Stimulated activated CD4-positive, alpha-beta T cell treated with anti-CD3 and anti-CD28 coated beads, Interleukin-1b, Interleukin-23, amount 100 ng/mL, for 1 hour (primary cell): ENCODE measurements around the gene AMD1.
"Not testable (repeated sequence)": the region's sequence is repeated elsewhere in the genome, so short reads cannot be mapped to it uniquely, and the experiment has no call there.

Source experiments
- DNase-seq, 2 donors: peaks; one replicate each; pipeline ENCODE4 v3.0.0-alpha.2; 2020; ENCODE audit warnings: low read depth in 2 of 2

AMD1 gene

DNA sequence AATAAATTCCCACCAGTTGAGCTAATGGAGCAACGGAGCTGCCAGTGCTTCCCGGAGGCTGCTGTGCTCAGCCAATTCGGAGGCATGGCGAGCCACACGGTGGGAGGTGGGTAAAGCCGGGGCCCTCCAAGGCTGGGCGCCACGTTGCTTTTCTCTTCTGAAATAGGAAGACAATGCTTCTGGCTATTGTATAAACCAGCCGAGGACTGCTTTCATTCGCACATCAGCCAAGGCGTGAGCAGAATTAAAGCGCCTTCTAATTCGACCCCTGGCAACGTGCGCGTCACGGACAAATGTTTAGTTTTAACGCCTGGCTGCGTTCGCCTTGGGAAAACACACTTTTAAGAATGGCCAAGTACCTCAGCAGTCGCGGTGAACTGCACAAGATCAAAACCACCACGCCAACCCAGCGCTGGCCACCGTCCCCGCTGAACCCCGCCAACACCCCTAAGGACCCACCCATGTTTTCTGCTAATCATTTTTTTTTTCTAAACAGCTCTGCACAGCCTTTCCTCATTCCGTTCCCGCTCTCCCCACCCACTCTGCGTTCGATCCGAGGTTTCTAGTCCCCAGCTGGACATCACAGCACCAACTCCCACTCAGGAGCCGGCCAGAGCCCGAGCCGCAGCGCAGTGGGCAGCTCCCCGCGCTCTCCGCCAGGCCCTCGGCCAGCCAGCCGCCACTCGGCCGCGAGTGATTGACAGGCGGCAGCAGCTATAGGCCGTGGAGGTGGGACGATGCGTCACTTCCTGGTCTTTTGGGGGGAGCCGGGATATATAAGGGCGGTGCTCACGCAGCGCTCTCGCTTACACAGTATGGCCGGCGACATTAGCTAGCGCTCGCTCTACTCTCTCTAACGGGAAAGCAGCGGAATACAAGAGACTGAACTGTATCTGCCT lies at the start of gene AMD1:
AMD1 (plus strand) TSS at position 805 of the 899 bp plus-strand sequence. CDS start 321 bp downstream, outside the sequence.
- DNase-seq, result peak; percentile 83 to 86

DNA sequence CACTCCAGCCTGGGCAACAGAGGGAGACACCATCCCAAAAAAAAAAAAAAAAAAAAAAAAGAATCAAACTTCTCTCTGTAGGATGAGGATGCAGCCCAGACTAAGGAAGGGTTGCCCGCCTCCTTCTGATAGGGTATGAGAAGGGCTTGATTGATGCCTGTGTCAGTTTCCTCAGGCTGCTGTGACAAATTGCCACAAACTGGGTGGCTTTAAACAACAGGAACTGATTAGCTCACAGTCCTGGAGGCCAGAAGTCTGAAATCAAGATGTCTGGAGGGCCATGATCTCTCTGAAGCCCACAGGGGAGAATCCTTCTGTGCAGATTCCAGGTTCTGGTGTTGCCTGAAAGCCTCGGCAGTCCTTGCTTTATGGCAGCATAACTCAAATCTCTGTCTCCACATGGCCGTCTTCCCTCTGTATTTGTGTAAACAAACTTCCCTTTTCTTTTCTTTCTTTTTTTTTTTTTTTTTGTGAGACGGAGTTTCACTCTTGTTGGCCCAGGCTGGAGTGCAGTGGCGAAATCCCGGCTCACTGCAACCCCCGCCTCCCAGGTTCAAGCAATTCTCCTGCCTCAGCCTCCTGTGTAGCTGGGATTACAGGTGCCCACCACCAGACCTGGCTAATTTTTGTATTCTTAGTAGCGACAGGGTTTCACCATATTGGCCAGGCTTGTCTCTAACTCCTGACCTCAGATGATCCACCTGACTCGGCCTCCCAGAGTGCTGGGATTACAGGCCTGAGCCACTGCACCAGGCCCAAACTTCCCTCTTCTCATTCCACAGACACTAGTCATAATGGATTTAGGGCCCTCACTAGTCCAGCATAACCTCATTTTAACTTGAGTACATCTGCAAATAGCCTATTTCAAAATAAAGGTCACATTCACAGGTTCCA lies 48.1 kb upstream of the AMD1 start:
- DNase-seq, result no peak

DNA sequence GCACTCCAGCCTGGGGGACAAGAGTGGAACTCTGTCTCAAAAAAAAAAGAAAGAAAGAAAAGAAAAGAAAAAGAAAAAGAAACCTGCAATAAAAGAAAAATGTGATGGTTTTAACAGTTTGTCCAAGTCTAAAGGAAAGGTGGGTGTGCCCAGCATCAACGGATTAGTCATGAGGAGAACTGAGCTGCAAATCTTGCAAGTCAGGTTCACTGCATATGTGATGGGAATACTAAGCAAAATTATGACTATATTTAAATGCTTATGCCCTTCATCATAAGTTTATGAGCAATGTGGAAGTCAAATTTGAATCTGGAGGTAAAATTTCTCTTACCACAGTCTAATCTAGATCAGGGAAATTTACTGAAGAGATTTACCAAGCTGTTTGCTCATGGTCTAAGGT lies 46.2 kb upstream of the AMD1 start:
- no peak for DNase-seq

DNA sequence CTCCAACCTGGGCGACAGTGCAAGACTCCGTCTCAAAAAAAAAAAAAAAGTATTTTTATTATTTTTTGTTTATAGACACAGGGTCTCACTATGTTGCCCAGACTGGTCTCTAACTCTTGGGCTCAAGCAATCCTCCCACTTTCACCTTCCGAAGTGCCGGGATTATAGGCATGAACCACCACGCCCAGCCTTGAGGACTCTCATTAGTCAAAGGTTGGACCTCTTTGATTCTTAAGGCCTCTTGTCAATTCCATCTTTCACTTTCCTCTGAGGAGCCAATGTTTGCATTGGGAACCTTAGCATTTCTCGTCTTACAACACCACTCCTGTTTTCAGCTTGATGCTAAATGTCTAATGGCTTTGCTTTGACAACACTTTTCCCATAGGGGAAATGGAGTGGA lies 43.2 kb upstream of the AMD1 start:
- no peak for DNase-seq

DNA sequence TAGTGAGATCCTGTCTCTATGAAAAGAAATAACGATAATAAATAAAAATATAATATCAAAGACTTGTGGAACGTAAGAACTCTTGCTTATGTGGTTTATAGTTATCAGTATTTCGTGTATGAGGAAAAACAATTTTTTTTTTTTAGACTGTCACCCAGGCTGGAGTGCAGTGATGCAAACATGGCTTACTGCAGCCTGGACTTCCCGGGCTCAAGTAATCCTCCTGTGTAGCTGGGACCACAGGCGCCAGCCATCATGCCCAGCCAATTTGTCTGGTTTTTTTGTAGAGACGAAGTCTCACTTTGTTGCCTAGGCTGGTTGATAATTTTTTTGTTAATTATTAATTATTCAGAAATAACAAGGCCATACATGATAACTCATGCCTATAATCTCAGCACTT lies 40.8 kb upstream of the AMD1 start:
- no peak for DNase-seq

DNA sequence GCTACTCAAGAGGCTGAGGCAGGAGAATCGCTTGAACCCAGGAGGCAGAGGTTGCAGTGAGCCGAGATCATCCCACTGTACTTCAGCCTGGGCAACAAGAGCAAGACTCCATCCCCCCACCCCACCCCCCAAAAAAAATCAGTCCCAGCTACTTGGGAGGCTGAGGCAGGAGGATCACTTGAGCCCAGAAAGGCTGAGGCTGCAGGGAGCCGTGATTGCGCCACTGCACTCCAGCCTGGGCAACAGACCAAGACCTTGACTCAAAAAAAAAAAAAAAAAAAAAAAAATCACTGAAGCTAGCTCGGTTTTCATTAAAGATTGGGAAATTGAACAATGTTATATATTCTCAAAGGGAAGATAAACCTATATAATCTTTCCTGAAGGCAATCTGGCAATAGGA lies 38.8 kb upstream of the AMD1 start:
- not testable (repeated sequence) for DNase-seq

DNA sequence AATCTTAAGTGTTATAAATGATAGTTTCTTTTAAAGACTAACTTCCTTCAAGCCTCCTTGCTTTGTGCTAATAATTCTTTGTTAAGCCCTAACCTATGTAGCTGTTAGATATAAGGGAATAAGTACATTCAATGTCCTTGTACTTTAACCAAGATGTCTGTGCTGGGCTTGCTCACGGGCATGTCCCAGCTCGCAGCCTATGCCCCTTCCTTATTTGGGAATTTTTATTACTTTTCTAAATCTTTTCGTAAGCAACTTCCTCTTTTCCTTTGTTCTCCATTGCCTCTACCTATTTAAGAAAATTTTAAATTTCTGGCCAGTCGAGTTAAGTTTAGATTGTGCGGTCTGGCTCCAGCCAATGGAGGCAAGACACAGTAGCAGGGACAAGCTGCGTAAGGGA lies 33.3 kb upstream of the AMD1 start:
- no peak for DNase-seq

DNA sequence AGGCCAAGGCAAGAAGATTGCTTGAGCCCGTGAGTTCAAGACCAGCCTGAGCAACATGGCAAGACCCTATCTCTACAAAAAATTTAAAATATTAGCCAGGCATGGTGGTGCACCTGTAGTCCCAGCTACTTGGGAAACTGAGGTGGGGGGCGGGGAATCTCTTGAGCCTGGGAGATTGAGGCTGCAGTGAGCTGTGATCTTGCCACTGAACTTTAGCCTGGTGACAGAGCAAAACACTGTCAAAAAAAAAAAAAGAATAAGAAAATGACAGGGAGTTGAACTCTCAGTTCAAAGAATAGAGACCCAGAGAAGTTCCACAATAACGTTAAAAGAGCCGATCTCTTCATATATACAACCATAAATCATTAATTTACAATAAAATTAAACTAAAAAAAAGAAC lies 24.8 kb upstream of the AMD1 start:
- DNase-seq, result no peak

DNA sequence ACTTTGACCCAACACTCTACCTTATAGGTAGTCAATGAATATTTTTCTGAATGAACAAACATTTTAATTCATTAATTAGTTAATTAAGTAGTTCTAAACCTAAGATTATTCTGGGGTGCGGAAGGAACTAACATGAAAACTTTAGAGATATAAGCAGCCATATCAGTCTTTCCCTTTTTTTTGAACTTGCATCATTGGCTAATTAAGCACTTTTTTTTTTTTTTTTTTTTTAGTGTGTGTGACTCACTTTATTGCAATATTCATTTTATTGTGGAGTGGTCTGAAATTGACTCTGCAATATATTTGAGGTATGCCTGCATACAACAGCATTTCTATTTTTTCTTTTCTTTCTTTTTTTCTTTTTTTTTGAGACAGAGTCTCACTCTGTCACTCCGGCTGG lies 21.8 kb upstream of the AMD1 start:
- no peak for DNase-seq

DNA sequence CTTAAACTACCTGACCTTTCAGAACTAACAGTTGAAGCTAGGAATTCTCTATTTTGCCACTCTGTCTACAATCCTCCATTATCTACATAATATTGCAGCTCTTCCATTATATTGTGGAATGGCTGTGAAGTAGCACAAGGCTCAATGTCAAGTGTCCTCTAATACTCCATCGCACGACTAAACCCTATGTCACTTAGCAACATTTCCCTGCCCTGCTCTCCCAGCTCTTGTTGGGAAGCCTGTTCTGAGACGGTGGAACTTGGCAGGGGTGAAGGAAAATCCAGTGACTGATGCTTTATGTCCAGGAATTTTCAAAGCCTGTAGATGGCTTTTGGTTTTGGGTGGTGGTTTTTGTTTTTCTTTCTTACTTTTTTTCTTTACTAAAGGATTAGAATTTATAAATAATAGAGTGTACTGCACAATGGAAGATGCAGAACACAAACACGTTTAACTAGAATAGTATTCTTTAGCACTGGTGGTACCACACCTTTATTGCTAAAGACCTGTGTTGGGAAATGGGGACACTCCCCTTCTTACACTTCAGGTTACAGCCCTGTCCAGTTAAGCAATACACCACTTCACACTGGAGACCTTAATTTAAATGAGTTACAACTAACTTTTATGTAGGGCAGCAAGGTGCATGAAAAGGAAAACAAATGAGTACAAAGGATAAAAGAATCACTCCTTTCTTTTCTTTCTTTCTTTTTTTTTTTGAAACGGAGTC lies 20.7 kb upstream of the AMD1 start:
- no peak for DNase-seq

DNA sequence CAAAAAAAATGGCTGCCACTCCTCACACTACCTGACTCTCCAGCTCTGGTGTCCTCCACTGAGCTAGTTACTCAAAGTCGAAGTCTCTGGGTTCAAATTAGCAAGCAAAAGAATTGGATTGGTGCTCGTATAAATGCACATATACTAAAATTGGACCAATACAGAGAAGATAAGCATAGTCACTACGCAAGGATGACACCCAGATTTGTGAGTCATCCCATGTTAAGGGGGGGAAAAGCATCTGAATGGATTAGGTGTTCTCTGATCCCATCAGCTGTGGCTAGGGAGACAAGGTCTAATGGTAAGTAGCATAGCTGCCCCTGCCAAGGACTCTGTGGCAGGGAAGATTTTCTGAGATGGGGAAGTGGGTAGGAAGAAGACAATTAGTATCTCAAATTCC lies 18.3 kb upstream of the AMD1 start:
- no peak for DNase-seq

DNA sequence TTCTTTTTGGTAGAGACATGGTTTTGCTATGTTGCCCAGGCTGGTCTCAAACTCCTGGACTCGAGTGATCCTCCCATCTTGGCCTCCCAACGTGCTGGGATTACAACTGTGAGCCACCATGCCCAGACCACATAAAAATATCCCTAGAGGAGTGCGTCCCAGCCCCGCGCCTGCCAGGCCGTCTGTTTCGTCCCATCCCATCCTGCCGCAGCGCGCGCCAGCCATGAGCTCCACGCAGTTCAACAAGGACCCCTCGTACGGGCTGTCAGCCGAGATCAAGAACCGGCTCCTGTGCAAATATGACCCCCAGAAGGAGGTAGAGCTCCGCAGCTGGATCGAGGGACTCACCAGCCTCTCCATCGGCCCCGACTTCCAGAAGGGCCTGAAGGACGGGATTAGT lies 16.6 kb upstream of the AMD1 start:
- DNase-seq, result no peak

DNA sequence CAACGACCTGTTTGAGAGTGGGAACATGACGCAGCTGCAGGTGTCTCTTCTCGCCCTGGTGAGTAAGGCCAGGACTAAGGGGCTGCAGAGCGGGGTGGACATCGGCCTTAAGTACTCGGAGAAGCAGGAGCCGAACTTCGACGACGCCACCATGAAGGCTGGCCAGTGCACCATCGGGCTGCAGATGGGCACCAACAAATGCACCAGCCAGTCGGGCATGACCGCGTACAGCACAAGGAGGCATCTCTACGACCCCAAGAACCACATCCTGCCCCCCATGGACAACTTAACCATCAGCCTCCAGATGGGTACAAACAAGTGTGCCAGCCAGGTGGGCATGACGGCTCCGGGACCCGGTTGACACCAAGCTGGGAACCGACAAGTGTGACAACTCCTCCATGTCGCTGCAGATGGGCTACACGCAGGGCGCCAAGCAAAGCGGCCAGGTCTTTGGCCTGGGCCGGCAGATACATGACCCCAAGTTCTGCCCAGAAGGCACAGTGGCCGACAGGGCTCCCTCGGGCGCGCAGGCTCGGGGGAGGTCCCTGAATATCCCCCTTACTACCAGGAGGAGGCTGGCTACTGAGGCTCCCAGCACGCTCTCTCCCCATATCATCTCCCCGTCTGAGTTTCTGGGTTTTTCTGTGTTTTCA lies 15.9 kb upstream of the AMD1 start:
- DNase-seq, result no peak

DNA sequence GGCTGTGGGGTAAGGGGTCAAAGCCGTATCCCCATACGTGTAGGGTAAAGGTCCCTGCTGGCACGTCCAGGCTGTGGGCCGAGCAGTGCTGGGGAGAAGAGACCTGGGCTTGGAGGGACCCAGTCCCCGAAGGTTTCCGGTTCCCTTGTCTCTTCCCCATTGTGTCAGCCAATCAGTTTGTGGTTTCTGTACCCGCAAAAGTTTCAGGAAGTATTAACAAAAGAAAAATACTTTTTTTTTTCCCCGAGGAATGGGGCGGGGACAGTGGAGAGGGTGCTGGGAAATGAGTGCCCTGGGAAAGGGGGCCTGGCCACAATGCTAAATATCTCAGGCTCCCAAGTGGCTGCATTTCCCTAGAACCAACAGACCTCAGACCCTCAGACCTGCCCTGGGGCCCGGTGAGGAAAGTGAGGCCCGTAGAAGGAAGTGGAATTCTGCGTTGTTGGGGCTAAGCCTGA lies 15.2 kb upstream of the AMD1 start:
- DNase-seq, result no peak

DNA sequence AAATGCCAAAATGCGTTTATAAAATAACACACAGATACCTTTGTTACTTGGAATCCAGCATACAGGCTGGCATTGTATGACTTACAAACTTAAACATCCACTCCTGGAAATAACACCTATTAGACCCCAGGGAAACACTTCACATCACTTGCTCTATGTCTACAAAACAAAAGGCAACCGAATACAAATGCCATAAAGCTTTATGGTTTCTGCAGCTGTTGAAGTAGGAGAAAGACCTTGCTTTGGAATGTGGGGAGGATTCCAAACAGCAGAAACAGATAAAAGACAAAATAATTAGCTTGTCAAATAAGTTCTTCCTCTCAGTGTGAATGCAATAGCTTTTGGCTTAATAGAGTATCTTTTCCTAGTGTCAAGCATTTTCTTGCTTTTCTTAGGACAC lies 9.8 kb upstream of the AMD1 start:
- no peak for DNase-seq

DNA sequence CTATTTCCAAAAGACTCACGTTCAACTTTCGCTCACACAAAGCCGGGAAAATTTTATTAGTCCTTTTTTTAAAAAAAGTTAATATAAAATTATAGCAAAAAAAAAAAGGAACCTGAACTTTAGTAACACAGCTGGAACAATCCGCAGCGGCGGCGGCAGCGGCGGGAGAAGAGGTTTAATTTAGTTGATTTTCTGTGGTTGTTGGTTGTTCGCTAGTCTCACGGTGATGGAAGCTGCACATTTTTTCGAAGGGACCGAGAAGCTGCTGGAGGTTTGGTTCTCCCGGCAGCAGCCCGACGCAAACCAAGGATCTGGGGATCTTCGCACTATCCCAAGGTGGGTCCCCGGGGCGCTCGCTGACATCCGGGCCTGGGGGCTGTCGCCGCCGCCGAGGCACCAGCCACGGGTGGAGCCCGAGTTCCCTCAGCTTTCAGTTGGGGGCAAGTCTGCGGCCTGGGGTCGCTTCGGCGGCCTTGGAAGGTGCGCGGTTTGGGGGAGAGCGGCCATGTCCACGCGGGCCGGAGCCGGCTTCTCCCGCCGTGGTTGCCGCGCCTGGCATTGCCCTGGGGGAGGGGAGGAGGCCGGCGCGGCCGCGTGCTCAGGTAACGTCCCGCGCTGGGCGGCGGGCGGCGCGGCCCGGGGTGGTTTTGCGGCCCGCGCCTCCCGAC lies 429 bp downstream of the AMD1 start:
- DNase-seq, result peak in 1 of 2 donors; percentile 17

DNA sequence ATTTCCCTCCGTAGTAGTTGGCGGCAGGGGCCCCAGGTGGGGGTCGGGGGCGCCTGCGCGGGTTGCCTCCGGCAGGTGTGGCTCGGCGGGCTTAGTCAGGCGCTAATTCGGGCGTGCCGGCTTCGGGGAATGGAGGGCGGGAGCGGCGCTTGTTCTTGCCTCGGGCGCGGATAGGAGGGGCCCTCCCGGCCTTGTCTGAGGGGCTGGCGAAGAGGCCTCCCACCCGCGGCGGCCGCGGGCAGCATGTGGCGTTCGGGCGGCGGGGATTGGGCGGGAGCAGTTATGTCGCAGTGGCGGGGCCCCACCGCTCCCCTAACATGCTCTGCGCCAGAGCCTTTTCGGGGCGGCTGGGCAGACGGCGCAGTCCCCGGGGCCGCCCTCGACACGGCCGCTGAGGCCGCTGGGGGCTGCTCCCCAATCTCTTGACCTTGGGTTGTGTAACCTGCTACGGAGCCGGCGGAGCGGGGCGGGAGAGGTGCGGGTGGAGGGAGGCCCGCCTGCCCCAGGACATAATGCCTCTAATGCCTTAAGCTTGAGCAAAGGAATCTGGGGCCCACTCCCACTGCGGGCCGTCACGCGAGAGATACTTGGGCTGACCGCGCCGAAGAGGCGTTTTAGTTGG lies 1.1 kb downstream of the AMD1 start:
- peak in 1 of 2 donors; percentile 43 for DNase-seq

DNA sequence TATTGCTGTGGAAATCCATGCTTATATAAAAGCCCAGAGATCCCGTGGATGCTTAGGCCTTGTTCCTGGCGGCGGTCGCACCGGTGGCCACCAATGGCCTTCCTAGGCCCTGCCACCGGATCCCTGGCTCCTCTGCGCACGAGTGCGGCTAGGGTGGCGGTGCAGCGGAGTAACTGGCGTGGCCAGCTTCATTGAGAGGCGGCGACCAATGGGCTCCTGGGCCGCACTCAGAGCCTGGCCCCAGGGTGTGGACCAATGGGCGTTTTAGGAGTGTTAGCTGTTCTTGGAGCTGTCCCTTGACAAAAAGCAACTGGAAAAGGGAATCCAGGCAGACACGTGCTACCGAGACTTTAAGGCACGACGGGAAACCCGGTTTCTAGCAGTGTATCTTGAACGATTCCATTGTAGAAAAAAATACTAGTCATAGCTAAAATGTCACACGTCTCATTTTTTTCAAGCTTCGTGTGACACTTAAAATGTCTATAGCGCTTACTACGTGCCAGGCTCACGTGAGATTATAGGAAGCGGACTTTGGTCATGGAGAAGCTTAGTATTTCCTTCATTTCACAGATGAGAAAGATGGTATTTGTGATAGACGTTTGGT lies 1.7 kb downstream of the AMD1 start:
- DNase-seq, result peak in 1 of 2 donors; percentile 29

DNA sequence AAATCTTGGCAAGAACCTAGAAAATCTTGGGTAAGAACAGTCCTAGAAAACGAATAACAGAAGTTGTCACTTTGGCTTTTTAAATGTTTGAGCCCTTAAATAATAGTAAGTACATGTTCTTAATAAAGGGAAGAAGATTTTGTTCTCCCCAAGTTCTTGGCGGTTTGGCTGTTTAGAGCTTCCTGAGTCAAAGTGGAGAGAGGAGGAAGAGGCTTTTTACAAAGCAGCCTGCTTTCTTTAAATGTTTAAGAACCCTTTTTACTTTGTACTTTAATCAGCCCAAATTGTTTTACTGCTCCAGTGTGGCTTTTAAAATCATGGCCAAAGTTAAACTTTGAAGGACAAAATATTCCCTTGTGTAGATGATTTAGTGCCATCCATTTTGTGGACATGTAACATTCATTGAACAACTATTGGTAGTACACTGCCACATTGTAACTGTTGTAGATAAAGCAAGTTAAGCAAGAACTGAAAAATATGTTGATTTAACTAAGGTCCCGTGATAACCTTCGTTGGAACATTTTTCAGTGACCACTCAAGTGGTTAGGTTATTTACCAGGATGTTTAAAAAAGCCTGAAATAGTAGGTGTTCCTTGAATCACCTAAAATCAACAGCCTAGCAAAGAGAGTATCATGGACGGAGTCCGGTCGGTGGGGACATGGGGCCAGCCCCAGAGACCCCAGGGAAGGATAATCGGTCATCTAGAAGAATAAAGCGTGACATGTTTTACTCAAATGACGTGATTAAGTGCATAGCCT lies 2.4 kb downstream of the AMD1 start:
- no peak for DNase-seq
